T47D (cell line): ENCODE data around the gene ZNF318.
"Not testable (repeated sequence)": the region's sequence is repeated elsewhere in the genome, so short reads cannot be mapped to it uniquely, and the experiment has no call there.

Source experiments
- DNase-seq, 2 experiments: peaks; one replicate each; pipeline versions ENCODE4 v3.0.0 to v3.0.0-alpha.2; 2011 to 2012; ENCODE audit warnings: low read depth in 1 of 2, low spot score in 1 of 2
- JUND ChIP-seq: IDR thresholded peaks from 2 replicates; pipeline ENCODE4 v1.6.1; 2012; ENCODE audit warnings: low read depth
- in situ Hi-C: cut with HindIII; loops from 2 replicates; pipeline ENCODE4 v1.10.0; 2016; ENCODE audit warnings: low sequenced_read_pairs, low pct_unique_long_range_greater_than_20kb

ZNF318 gene

DNA sequence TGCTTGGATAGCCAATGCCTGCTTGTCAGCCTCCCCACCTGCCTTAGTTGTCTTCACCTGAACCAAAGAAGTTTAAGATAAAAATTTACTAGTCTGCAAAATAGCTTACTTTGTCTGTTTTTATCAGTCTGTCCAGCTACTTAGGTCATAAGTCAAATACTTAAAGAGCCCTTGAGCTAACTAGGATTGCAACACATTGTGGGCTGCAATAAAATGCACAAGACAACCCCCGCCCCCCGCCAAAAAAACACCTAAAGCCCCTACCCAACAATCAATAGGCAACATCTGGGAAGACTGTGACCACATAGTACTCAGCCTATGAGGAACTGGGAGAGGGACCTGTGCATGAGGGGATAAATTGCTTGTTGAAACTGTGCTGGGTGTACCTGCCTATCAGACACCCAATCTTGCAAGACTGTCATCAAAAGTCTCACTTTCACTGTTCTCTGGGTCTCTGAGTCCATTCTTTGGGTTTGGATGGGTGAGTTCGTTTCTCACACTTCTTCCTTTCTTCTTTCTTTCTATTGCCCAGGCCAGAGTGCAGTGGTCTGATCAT lies 30.6 kb upstream of the ZNF318 start:
- no peak for DNase-seq
- in situ Hi-C loops = no loop called here

GRCh38 chr6:43396408-43397149 lies 27.1 kb upstream of the ZNF318 start:
- TF ChIP-seq JUND = no peak
- in situ Hi-C loops = no loop called here
- peak in 1 of 2 experiments; percentile 68 for DNase-seq

More for the DNA sequence above, 30.6 kb upstream of the ZNF318 start:
- no peak for TF ChIP-seq JUND

GRCh38 chr6:43395776-43396175 lies 26.3 kb upstream of the ZNF318 start:
- peak in 1 of 2 experiments; percentile 16 for DNase-seq
- in situ Hi-C loops = no loop called here
- no peak for TF ChIP-seq JUND

- TF ChIP-seq JUND = no peak
- DNase-seq = no peak
- in situ Hi-C loops = no loop called here
Observed at GRCh38 chr6:43394982-43395381, 25.5 kb upstream of the ZNF318 start.

GRCh38 chr6:43393602-43394001 lies 24.2 kb upstream of the ZNF318 start:
- no peak for DNase-seq
- in situ Hi-C loops = no loop called here
- no peak for TF ChIP-seq JUND

- in situ Hi-C loops, DNase-seq: not testable (repeated sequence)
Observed at GRCh38 chr6:43393133-43393532, 23.7 kb upstream of the ZNF318 start.

DNA sequence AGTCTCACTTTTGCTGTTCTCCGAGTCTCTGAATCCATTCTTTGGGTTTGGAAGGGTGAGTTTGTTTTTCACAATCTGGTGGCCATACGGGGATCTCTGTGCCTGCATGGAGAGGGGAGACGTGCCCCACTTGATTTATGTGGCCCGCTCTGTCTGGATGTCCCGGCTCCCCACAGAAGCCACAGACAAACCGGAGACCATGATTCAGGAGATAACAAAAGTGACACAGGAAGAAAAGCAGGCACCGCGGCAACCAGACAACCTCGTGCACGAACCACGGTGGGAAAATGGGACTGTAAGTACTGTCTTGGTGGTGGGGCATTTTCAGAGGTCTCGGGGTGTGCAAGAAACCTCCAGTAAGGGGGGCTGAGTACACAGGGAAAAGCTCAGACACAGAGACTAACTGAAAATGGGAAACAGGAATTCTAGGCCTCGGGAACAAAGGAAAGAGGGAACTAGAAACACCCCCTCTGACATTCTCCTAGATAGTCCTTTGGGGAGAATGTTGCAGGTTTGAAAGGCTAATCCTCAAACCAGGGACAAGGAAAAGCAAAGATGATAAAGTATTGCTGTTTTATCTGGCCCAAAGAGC lies 22.1 kb upstream of the ZNF318 start:
- TF ChIP-seq JUND = no peak
- DNase-seq = no peak
- in situ Hi-C loops = no loop called here

- in situ Hi-C loops = not testable (repeated sequence)
Observed at GRCh38 chr6:43390753-43391439, 21.4 kb upstream of the ZNF318 start.

GRCh38 chr6:43389730-43390295 lies 20.4 kb upstream of the ZNF318 start:
- TF ChIP-seq JUND = no peak
- in situ Hi-C loops = no loop called here
- no peak for DNase-seq

More at GRCh38 chr6:43390753-43391439, 21.4 kb upstream of the ZNF318 start:
- not testable (repeated sequence) for DNase-seq

- no peak for TF ChIP-seq JUND
- in situ Hi-C loops = no loop called here
- DNase-seq = peak; percentile 45 to 49
Observed at GRCh38 chr6:43386492-43386891, 17.0 kb upstream of the ZNF318 start.

- in situ Hi-C loops = no loop called here
- DNase-seq = no peak
Observed at GRCh38 chr6:43383021-43383667, 13.7 kb upstream of the ZNF318 start.

GRCh38 chr6:43380858-43381257 lies 11.4 kb upstream of the ZNF318 start:
- DNase-seq, in situ Hi-C loops: not testable (repeated sequence)

More at GRCh38 chr6:43383021-43383667, 13.7 kb upstream of the ZNF318 start:
- no peak for TF ChIP-seq JUND
